ENCODE data around the gene FAM8A1.
A peak's percentile ranks its signal among the peaks of the same experiment; 100 is the strongest.

The FAM8A1 gene

DNA sequence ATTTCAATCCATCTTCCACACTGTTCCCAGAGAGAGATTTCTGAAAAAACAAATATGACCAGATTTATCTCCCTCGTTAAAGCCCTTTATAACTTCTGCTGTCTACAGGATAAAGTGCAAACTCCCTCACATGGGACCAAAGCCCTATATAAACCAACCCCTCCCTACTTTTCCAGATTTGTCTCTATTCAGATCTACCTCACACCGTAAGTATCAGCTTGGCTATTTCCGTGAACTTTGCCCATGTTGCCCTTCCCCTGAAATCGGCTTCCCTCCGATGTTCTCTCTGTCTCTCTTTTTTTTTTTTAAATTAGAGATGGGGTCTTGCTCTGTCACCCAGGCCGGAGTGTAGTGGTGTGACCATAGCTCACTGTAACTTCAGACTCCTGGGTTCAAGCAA lies 12.1 kb upstream of the FAM8A1 start:
- no peak for FAIRE-seq
- TF ChIP-seq, protein P1, sequence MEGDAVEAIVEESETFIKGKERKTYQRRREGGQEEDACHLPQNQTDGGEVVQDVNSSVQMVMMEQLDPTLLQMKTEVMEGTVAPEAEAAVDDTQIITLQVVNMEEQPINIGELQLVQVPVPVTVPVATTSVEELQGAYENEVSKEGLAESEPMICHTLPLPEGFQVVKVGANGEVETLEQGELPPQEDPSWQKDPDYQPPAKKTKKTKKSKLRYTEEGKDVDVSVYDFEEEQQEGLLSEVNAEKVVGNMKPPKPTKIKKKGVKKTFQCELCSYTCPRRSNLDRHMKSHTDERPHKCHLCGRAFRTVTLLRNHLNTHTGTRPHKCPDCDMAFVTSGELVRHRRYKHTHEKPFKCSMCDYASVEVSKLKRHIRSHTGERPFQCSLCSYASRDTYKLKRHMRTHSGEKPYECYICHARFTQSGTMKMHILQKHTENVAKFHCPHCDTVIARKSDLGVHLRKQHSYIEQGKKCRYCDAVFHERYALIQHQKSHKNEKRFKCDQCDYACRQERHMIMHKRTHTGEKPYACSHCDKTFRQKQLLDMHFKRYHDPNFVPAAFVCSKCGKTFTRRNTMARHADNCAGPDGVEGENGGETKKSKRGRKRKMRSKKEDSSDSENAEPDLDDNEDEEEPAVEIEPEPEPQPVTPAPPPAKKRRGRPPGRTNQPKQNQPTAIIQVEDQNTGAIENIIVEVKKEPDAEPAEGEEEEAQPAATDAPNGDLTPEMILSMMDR (IDR thresholded peaks at IDR 0.05; ENCODE audit: insufficient read depth, missing control alignments) = no peak

DNA sequence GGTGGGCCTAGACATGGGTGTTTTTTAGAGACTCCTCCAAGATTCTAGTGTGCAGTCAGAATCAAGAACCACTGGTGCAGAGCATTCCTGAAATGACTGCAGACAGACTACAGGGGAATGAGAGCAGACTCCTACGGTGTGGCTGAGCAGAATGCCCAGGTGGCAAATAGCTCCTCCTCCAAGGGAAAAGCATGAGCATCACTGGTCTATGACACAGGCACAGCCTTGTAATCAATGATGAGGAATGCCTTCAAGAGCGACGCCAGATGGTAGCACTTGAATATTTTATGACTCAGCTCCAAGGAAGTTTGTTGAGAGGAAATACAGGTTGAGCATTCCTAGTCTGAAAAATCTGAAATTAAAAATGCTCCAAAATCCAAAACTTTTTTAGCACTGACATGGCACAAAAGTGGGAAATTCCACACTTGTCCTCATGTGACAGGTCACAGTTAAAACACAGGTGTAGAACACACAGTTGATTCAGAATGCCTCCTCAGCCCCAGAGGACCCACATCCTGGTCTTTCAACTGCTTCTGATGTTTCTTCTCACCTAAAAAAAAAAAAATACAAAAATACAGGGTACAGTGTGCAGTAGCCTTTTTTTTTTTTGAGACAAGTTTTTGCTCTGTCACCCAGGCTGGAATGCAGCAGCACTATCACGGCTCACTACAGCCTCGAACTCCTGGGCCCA lies 10.6 kb upstream of the FAM8A1 start:
- FAIRE-seq (no peak), DNase-seq (ENCODE audit: insufficient read length, low spot score) (no peak)
- TF ChIP-seq, protein P1 (IDR thresholded peaks at IDR 0.05; ENCODE audit: insufficient read depth, missing control alignments) = peak; percentile 16

More for the DNA sequence above, 12.1 kb upstream of the FAM8A1 start:
- no peak for DNase-seq (ENCODE audit: insufficient read length, low spot score)

DNA sequence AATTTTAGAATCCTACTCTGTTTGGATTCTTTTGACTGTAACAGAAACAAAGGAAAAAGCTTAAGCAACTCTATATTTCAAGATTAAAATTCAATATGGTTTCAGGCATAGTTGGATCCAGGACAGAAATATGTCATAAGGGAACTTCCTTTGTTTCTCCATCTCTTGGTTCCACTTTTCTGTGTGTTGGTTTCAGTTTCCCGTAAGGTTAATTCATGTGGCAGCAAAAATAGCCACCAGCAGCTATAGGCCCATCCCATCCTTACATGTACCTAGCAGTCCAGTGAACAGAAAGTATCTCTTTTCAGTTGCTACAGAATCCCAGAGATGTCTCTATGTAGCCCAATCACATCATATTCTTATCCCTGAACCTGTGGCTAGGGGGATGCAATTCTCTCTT lies 8.8 kb upstream of the FAM8A1 start:
- TF ChIP-seq, protein P1 (IDR thresholded peaks at IDR 0.05; ENCODE audit: insufficient read depth, missing control alignments) = no peak

DNA sequence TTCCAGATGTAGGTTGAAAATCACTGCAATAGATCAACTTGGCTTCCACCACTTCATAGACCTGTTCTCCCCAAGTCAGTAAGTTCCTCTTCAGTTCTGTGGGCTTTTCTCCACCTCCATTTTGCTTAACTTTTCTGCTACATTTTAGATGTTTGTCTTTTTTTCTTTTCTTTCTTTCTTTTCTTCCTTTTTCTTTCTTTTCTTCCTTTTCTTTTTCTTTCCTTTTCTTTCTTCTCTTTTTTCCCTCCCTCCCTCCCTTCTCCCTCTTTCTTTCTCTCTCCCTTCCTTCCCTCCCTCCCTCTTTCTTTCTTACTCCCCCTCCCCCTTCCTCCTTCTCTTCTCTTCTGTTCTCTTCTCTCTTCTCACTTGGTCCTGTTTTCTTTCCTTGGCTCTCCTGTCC lies 6.9 kb upstream of the FAM8A1 start:
- TF ChIP-seq, protein P1 (IDR thresholded peaks at IDR 0.05; ENCODE audit: insufficient read depth, missing control alignments) = no peak
- no peak for FAIRE-seq
- DNase-seq (ENCODE audit: insufficient read length, low spot score) = no peak

More for the DNA sequence above, 8.8 kb upstream of the FAM8A1 start:
- DNase-seq (ENCODE audit: insufficient read length, low spot score) (no peak), FAIRE-seq (no peak)

DNA sequence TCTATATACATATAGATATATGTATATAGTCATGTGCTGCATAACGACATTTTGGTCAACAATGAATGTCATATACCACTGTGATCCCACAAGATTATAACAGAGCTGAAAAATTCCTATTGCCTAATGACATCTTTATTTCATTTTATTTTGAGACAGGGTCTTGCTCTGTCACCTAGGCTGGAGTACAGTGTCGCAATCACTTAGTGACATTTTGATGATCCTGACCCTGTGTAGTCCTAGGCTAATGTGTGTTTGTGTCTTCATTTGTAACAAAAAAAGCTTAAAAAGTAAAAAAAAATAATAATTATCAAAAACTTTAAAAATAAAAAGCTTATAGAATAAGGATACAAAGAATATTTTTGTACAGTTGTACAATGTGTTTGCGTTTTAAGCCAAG lies 4.0 kb upstream of the FAM8A1 start:
- no peak for FAIRE-seq
- no peak for DNase-seq (ENCODE audit: insufficient read length, low spot score)
- TF ChIP-seq, protein P1 (IDR thresholded peaks at IDR 0.05; ENCODE audit: insufficient read depth, missing control alignments) = no peak

DNA sequence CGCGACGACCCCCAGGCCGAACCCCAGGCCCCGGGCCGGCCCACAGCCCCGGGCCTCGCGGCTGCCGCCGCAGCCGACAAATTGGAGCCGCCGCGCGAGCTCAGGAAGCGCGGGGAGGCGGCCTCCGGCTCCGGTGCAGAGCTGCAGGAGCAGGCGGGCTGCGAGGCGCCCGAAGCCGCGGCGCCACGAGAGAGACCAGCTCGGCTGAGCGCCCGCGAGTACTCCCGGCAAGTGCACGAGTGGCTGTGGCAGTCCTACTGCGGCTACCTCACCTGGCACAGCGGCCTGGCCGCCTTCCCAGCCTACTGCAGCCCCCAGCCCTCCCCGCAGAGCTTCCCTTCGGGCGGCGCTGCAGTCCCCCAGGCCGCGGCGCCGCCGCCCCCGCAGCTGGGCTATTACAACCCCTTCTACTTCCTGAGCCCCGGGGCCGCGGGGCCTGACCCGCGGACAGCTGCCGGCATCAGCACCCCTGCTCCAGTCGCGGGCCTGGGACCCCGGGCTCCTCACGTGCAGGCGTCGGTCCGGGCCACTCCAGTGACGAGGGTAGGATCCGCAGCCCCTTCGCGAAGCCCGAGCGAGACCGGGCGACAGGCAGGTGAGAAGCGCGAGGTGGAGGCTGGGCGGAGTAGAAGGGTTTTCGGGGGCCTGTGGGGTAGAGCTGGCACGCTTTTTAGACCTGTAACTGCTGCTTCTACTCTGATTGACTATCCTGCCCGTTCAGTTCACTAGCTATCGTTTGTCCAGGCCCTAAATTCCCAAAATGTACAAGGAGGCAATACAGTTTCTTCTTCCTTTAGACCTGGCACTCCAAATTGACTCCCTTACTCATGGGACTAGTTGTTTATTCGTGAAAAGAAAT lies 654 bp downstream of the FAM8A1 start:
- TF ChIP-seq, protein P1 (IDR thresholded peaks at IDR 0.05; ENCODE audit: insufficient read depth, missing control alignments) = no peak
- DNase-seq (ENCODE audit: insufficient read length, low spot score) (no peak), FAIRE-seq (no peak)

DNA sequence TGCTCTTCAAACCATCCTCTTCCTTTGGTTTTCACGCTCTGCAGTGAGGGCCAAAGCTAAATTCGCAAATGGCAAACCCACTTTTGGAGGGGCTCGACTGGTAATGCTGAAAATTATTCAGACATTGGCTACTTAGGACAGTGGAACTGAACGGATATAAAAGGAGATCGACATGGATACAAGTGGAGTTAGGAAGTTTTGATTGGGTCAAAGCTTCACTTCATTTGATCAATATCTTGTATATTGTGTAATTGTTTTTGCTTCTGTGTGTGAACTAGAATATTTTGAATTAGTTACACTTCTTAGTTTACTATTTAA lies 1.2 kb downstream of the FAM8A1 start:
- DNase-seq (ENCODE audit: insufficient read length, low spot score) (no peak), FAIRE-seq (no peak)
- TF ChIP-seq, protein P1 (IDR thresholded peaks at IDR 0.05; ENCODE audit: insufficient read depth, missing control alignments) = no peak
